ENCODE results near the gene APOC3. TPM values are rescaled to one million over a fixed set of nuclear protein-coding genes. Genes with fewer than 3 reads are reported as not detected.

The APOC3 gene
- total RNA-seq, 2 experiments from 2014 or later = not detected

- Mint-ChIP-seq H3K27ac (no peak overlapping the region), H3K4me3 (no peak overlapping the region), H3K9me3 (no peaks in the 10 kb centered on the region), H3K36me3 (ENCODE audit: low read depth) (peaks cover 55% of the 10 kb centered on the region), H3K27me3 (no peaks in the 10 kb centered on the region), H3K4me1 (peaks cover 5% of the 10 kb centered on the region)
- no peak for DNase-seq
- POLR2A ChIA-PET = no interaction called here
- CTCF ChIA-PET = interaction anchor here (1.0 to 1.7 kb wide), 4 partner anchors 8 to 26 kb away, joined by 3 to 6 read pairs (median 4); no protein-coding TSS in a partner anchor
Measured at GRCh38 chr11:116862185-116862584, 32.5 kb downstream of the APOC3 start.

- Mint-ChIP-seq H3K27ac (no peak overlapping the region), H3K9me3 (no peaks in the 10 kb centered on the region), H3K27me3 (no peaks in the 10 kb centered on the region), H3K4me3 (no peak overlapping the region), H3K36me3 (ENCODE audit: low read depth) (peaks cover 55% of the 10 kb centered on the region), H3K4me1 (peaks cover 5% of the 10 kb centered on the region)
- POLR2A ChIA-PET = no interaction called here
- no peak for DNase-seq
- CTCF ChIA-PET = interaction anchor here (0.5 to 1.7 kb wide), 3 partner anchors 8 to 317 kb away, joined by 3 to 6 read pairs (median 4); no protein-coding TSS in a partner anchor
Measured at GRCh38 chr11:116862951-116863350, 33.2 kb downstream of the APOC3 start.

- Mint-ChIP-seq H3K36me3 (ENCODE audit: low read depth) (peaks cover 50% of the 10 kb centered on the region), H3K4me3 (no peak overlapping the region)
- POLR2A ChIA-PET = no interaction called here
Measured at GRCh38 chr11:116864531-116864930, 34.8 kb downstream of the APOC3 start.

GRCh38 chr11:116865696-116866095 lies 36.0 kb downstream of the APOC3 start:
- Mint-ChIP-seq H3K36me3 (ENCODE audit: low read depth) (peaks cover 55% of the 10 kb centered on the region), H3K4me3 (no peak overlapping the region), H3K27ac (no peak overlapping the region), H3K9me3 (no peaks in the 10 kb centered on the region), H3K27me3 (no peaks in the 10 kb centered on the region), H3K4me1 (peaks cover 8% of the 10 kb centered on the region)
- DNase-seq = no peak
- ChIA-PET POLR2A (no interaction called here), CTCF (no interaction called here)

More at GRCh38 chr11:116864531-116864930, 34.8 kb downstream of the APOC3 start:
- H3K27ac Mint-ChIP-seq = no peak overlapping the region
- no peaks in the 10 kb centered on the region for H3K9me3 Mint-ChIP-seq
- no peaks in the 10 kb centered on the region for H3K27me3 Mint-ChIP-seq
- CTCF ChIA-PET = interaction anchor here (1.3 to 1.6 kb wide), 2 partner anchors 10 to 82 kb away, joined by 3 read pairs; no protein-coding TSS in a partner anchor
- no peak for DNase-seq
- peaks cover 5% of the 10 kb centered on the region for H3K4me1 Mint-ChIP-seq

GRCh38 chr11:116866804-116867455 lies 37.2 kb downstream of the APOC3 start:
- ChIA-PET CTCF (interaction anchor here (0.6 to 1.5 kb wide), 5 partner anchors 9 to 291 kb away, joined by 3 to 4 read pairs (median 3); no protein-coding TSS in a partner anchor), POLR2A (no interaction called here)
- no peaks in the 10 kb centered on the region for H3K9me3 Mint-ChIP-seq
- no peak for DNase-seq
- no peak overlapping the region for H3K4me3 Mint-ChIP-seq
- H3K4me1 Mint-ChIP-seq = peaks cover 9% of the 10 kb centered on the region
- peaks cover 54% of the 10 kb centered on the region for H3K36me3 Mint-ChIP-seq (ENCODE audit: low read depth)
- H3K27me3 Mint-ChIP-seq = no peaks in the 10 kb centered on the region
- H3K27ac Mint-ChIP-seq = no peak overlapping the region

GRCh38 chr11:116867619-116868018 lies 37.9 kb downstream of the APOC3 start:
- Mint-ChIP-seq H3K4me3 (no peak overlapping the region), H3K27me3 (no peaks in the 10 kb centered on the region), H3K36me3 (ENCODE audit: low read depth) (peaks cover 50% of the 10 kb centered on the region), H3K4me1 (peaks cover 9% of the 10 kb centered on the region), H3K27ac (no peak overlapping the region), H3K9me3 (no peaks in the 10 kb centered on the region)
- ChIA-PET POLR2A (no interaction called here), CTCF (interaction anchor here (1.1 to 1.5 kb wide), 5 partner anchors 9 to 14 kb away, joined by 3 to 4 read pairs (median 3); no protein-coding TSS in a partner anchor)
- DNase-seq = no peak

GRCh38 chr11:116868066-116868465 lies 38.4 kb downstream of the APOC3 start:
- POLR2A ChIA-PET = no interaction called here
- no peaks in the 10 kb centered on the region for H3K27me3 Mint-ChIP-seq
- CTCF ChIA-PET = interaction anchor here (1.1 to 1.5 kb wide), 5 partner anchors 8 to 15 kb away, joined by 3 to 4 read pairs (median 3); no protein-coding TSS in a partner anchor

GRCh38 chr11:116869610-116870009 lies 39.9 kb downstream of the APOC3 start:
- Mint-ChIP-seq H3K9me3 (no peaks in the 10 kb centered on the region), H3K4me1 (peaks cover 9% of the 10 kb centered on the region), H3K4me3 (no peak overlapping the region), H3K27ac (no peak overlapping the region), H3K27me3 (no peaks in the 10 kb centered on the region), H3K36me3 (ENCODE audit: low read depth) (peaks cover 57% of the 10 kb centered on the region)
- DNase-seq = no peak
- CTCF ChIA-PET = interaction anchor here (0.7 kb wide), 1 partner anchor 862 kb away, joined by 3 read pairs; no protein-coding TSS in a partner anchor
- POLR2A ChIA-PET = no interaction called here

More at GRCh38 chr11:116868066-116868465, 38.4 kb downstream of the APOC3 start:
- Mint-ChIP-seq H3K4me1 (peaks cover 9% of the 10 kb centered on the region), H3K36me3 (ENCODE audit: low read depth) (peaks cover 55% of the 10 kb centered on the region), H3K4me3 (no peak overlapping the region), H3K9me3 (no peaks in the 10 kb centered on the region), H3K27ac (no peak overlapping the region)
- DNase-seq = no peak

GRCh38 chr11:116870054-116870453 lies 40.3 kb downstream of the APOC3 start:
- no peak for DNase-seq
- Mint-ChIP-seq H3K36me3 (ENCODE audit: low read depth) (peaks cover 58% of the 10 kb centered on the region), H3K4me1 (peaks cover 9% of the 10 kb centered on the region), H3K27ac (no peak overlapping the region), H3K4me3 (no peak overlapping the region), H3K9me3 (no peaks in the 10 kb centered on the region), H3K27me3 (no peaks in the 10 kb centered on the region)
- ChIA-PET POLR2A (no interaction called here), CTCF (no interaction called here)

- Mint-ChIP-seq H3K4me1 (peaks cover 9% of the 10 kb centered on the region), H3K27me3 (no peaks in the 10 kb centered on the region), H3K27ac (no peak overlapping the region), H3K9me3 (no peaks in the 10 kb centered on the region), H3K4me3 (no peak overlapping the region), H3K36me3 (ENCODE audit: low read depth) (peaks cover 55% of the 10 kb centered on the region)
- DNase-seq = no peak
- CTCF ChIA-PET = no interaction called here
- POLR2A ChIA-PET = no interaction called here
Measured at GRCh38 chr11:116871248-116871647, 41.5 kb downstream of the APOC3 start.

- no peaks in the 10 kb centered on the region for H3K9me3 Mint-ChIP-seq
- H3K4me3 Mint-ChIP-seq = no peak overlapping the region
- DNase-seq = no peak
- ChIA-PET CTCF (interaction anchor here (1.6 to 1.9 kb wide), 2 partner anchors 20 to 82 kb away, joined by 3 to 5 read pairs; partner anchors contain the start of gene APOA5), POLR2A (no interaction called here)
- H3K27ac Mint-ChIP-seq = no peak overlapping the region
- H3K27me3 Mint-ChIP-seq = no peaks in the 10 kb centered on the region
- peaks cover 9% of the 10 kb centered on the region for H3K4me1 Mint-ChIP-seq
- H3K36me3 Mint-ChIP-seq (ENCODE audit: low read depth) = peaks cover 44% of the 10 kb centered on the region
Measured at GRCh38 chr11:116873381-116873780, 43.7 kb downstream of the APOC3 start.

GRCh38 chr11:116874251-116874650 lies 44.5 kb downstream of the APOC3 start:
- no peak for DNase-seq
- ChIA-PET POLR2A (no interaction called here), CTCF (interaction anchor here (0.6 to 1.9 kb wide), 5 partner anchors 8 to 278 kb away, joined by 3 to 5 read pairs (median 3); partner anchors contain the start of gene APOA5)
- Mint-ChIP-seq H3K27me3 (no peaks in the 10 kb centered on the region), H3K4me3 (no peak overlapping the region), H3K27ac (no peak overlapping the region), H3K9me3 (no peaks in the 10 kb centered on the region), H3K4me1 (peaks cover 9% of the 10 kb centered on the region), H3K36me3 (ENCODE audit: low read depth) (peaks cover 42% of the 10 kb centered on the region)

GRCh38 chr11:116875194-116875593 lies 45.5 kb downstream of the APOC3 start:
- H3K4me1 Mint-ChIP-seq = peaks cover 12% of the 10 kb centered on the region
- no peaks in the 10 kb centered on the region for H3K9me3 Mint-ChIP-seq
- POLR2A ChIA-PET = no interaction called here
- no peak for DNase-seq
- peaks cover 37% of the 10 kb centered on the region for H3K36me3 Mint-ChIP-seq (ENCODE audit: low read depth)
- no peak overlapping the region for H3K4me3 Mint-ChIP-seq
- H3K27me3 Mint-ChIP-seq = no peaks in the 10 kb centered on the region
- H3K27ac Mint-ChIP-seq = peak overlapping the region; percentile 7
- CTCF ChIA-PET = interaction anchor here (1.9 kb wide), 1 partner anchor 22 kb away, joined by 5 read pairs; no protein-coding TSS in a partner anchor

All from activated CD4-positive, alpha-beta T cell treated with anti-CD3 and anti-CD28 coated beads, Interleukin-2, amount 10 ng/mL, durations not matched to agents 7 days and 5 days (primary cell).